ENCODE results near the gene GCLC. TPM values are rescaled to one million over a fixed set of nuclear protein-coding genes. Genes with fewer than 3 reads are reported as not detected.
A peak's percentile ranks its signal among the peaks of the same experiment; 100 is the strongest.

The GCLC gene
- total and polyA plus RNA-seq, 9 of the 15 experiments (the other 6 are each of a cell fraction or from before 2014, with no cell fraction given), result 3.9 to 20.0 (median 9.4) TPM

GRCh38 chr6:53593001-53593488 is 48.1 kb upstream of the GCLC start (continued):
- TF ChIP-seq GTF2B (IDR thresholded peaks at IDR 0.05; ENCODE audit: extremely low read depth, insufficient read length), result no peak
- no peak for TF ChIP-seq CEBPG (CRISPR knock-in tag; IDR thresholded peaks at IDR 0.05)
- TF ChIP-seq CEBPG (tag; conservative IDR thresholded peaks at IDR 0.05 in 1 of 2, IDR thresholded peaks at IDR 0.05 in 1 of 2), result peak in 1 of 2 experiments; percentile 20; a peak in 1 of 4 replicates
- no peak for TF ChIP-seq MCM5 (IDR thresholded peaks at IDR 0.05; ENCODE audit: low read depth)
- TF ChIP-seq KHSRP (IDR thresholded peaks at IDR 0.05), result no peak
- TF ChIP-seq ID3 (CRISPR knock-in tag; IDR thresholded peaks at IDR 0.05), result no peak
- no peak for TF ChIP-seq ID3 (tag; IDR thresholded peaks at IDR 0.05)
- no peak for TF ChIP-seq GABPA (tag; conservative IDR thresholded peaks at IDR 0.05; ENCODE audit: low read depth)
- peak; percentile 55; the same call in 1 of the 2 replicates for TF ChIP-seq LEF1 (IDR thresholded peaks at IDR 0.05)
- TF ChIP-seq POLR2AphosphoS5 (IDR thresholded peaks at IDR 0.05; ENCODE audit: control insufficient read depth, insufficient read depth, low read depth, low read length), result no peak
- no peak for TF ChIP-seq RFX1 (IDR thresholded peaks at IDR 0.05)
- TF ChIP-seq PKNOX1 (IDR thresholded peaks at IDR 0.05), result peak; percentile 56
- peak; percentile 70; the same call in 1 of the 2 replicates for TF ChIP-seq JUND (IDR thresholded peaks at IDR 0.05; ENCODE audit: borderline replicate concordance, low read depth, low read length)
- TF ChIP-seq JUND (tag; IDR thresholded peaks at IDR 0.05; ENCODE audit: borderline replicate concordance, low read depth, low read length), result peak; percentile 84; the same call in 2 of the 3 replicates
- TF ChIP-seq NR3C1 (CRISPR knock-in tag; IDR thresholded peaks at IDR 0.05), result no peak
- peak; percentile 77 for TF ChIP-seq MEF2D (tag; conservative IDR thresholded peaks at IDR 0.05; ENCODE audit: low read depth)
- peak; percentile 31; the same call in 1 of the 2 replicates for TF ChIP-seq TCF3 (CRISPR knock-in tag; IDR thresholded peaks at IDR 0.05)
- peak; percentile 70; the same call in 1 of the 2 replicates for TF ChIP-seq MAFF (IDR thresholded peaks at IDR 0.05; ENCODE audit: low read length)
- peak; percentile 85; the same call in 1 of the 2 replicates for TF ChIP-seq BACH1 (tag; IDR thresholded peaks at IDR 0.05)
- no peak for TF ChIP-seq PATZ1 (CRISPR knock-in tag; IDR thresholded peaks at IDR 0.05; ENCODE audit: borderline replicate concordance)
- TF ChIP-seq SMARCE1 (IDR thresholded peaks at IDR 0.05), result peak; percentile 74; the same call in 1 of the 2 replicates
- TF ChIP-seq TCF7 (IDR thresholded peaks at IDR 0.05; ENCODE audit: borderline replicate concordance), result peak; percentile 76; the same call in 1 of the 2 replicates
- TF ChIP-seq, protein P1, sequence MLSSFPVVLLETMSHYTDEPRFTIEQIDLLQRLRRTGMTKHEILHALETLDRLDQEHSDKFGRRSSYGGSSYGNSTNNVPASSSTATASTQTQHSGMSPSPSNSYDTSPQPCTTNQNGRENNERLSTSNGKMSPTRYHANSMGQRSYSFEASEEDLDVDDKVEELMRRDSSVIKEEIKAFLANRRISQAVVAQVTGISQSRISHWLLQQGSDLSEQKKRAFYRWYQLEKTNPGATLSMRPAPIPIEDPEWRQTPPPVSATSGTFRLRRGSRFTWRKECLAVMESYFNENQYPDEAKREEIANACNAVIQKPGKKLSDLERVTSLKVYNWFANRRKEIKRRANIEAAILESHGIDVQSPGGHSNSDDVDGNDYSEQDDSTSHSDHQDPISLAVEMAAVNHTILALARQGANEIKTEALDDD (IDR thresholded peaks at IDR 0.05), result peak; percentile 66
- TF ChIP-seq MTA1 (IDR thresholded peaks at IDR 0.05; ENCODE audit: borderline replicate concordance), result 0 out of 2 replicates have a peak, but pooled peaks have one; percentile 55
- no peak for TF ChIP-seq HDAC3 (IDR thresholded peaks at IDR 0.05; ENCODE audit: borderline replicate concordance, partially characterized antibody)
- TF ChIP-seq EHMT2 (IDR thresholded peaks at IDR 0.05), result peak; percentile 58; the same call in 1 of the 2 replicates

All from K562 (cell line).